IPS-18c (cell line): ENCODE data around the gene GNG12.

Experiments
- H3K4me3 ChIP-seq: 2 replicates; pipeline ENCODE4 v1.7.0; 2013; ENCODE audit warnings: low read depth, mild to moderate bottlenecking, low read length, moderate library complexity; ENCODE audit not compliant: insufficient read depth
- H3K9me3 ChIP-seq: one replicate; pipeline ENCODE4 v1.6.1; 2013; ENCODE audit warnings: mild to moderate bottlenecking, low read length, moderate library complexity; ENCODE audit not compliant: control insufficient read depth, insufficient read depth

GNG12 gene

GRCh38 chr1:67801903-67802302, 31.4 kb downstream of the GNG12 start:
- H3K4me3 ChIP-seq, result no peak overlapping the region
- no peaks in the 10 kb centered on the region for H3K9me3 ChIP-seq

- no peak overlapping the region for H3K4me3 ChIP-seq
- no peaks in the 10 kb centered on the region for H3K9me3 ChIP-seq
Measured at GRCh38 chr1:67795179-67795912, 37.9 kb downstream of the GNG12 start.

DNA sequence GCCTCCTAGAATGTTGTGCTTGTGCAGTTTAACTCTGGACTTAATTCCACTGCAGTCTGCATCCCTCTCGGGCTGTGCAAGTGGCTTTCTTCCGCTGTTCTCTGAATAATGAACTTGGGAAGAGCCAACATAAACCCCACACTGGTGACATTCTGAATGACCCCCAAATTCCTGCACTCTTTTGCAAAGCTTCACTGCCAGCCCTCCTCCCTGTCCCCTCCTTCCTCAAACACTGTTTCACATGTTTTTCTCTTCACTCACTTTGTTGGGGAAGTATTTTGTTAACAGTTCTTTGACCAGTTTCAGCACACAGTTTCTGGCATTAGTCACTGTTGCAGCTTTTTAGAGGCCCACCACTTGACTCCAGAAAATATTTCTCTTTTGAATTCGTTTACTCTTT, 39.7 kb downstream of the GNG12 start:
- Histone ChIP-seq H3K4me3 (no peak overlapping the region), H3K9me3 (no peaks in the 10 kb centered on the region)

DNA sequence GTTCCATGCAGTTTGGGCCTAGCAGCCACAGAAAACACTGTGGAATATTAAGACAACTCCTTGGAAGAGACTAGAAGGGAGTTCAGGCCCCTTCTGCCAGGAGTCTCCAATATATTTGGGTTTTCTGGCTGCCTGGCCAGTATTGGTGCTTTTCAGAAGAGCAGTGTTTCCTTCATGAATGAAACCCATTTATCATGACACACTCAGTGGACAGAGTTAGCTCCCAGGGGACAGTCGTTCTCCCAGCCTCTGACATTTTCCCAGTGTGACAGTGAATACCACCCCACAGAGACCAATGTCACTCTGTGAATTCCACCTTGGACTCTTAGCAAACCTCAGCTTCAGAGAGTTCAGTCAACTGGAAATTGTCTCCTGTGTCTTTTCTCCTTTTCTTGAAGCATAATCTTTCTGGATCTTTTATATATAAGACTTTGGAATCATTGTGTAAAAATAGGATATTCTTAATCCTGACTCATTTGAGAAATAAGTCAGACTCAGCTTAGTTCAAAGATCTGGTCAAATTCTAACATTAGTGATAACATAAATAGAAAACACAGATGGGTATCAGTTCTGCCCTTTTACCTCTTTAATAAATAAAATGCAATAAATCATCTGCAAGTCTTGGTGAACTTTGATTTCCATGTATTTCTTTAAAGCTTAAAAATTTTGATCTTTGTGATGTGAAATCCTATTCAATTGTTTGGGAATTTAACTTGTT, 40.4 kb downstream of the GNG12 start:
- H3K9me3 ChIP-seq, result no peaks in the 10 kb centered on the region
- H3K4me3 ChIP-seq, result no peak overlapping the region

GRCh38 chr1:67792103-67792502, 41.2 kb downstream of the GNG12 start:
- no peak overlapping the region for H3K4me3 ChIP-seq
- H3K9me3 ChIP-seq, result no peaks in the 10 kb centered on the region

DNA sequence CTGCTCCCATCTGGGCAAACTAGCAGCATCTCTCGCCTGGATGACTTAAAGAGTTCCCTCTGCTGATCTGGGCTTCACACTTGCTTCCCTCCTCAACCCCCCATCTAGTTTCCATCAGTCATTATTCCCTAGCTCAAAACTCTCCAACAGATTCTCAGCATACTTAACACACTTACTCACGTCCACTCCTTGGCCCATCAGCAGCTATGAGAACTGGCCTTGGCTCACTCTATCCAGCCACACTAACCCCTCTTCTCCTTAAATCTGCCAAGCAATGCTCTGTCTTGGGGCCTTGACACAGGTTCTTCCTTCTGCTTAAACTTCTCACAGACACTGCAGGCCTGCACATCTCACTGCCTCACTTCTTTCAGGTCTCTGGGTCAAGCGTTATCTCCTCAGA, 41.6 kb downstream of the GNG12 start:
- no peaks in the 10 kb centered on the region for H3K9me3 ChIP-seq
- H3K4me3 ChIP-seq, result no peak overlapping the region

GRCh38 chr1:67791261-67791660, 42.0 kb downstream of the GNG12 start:
- H3K4me3 ChIP-seq, result no peak overlapping the region
- H3K9me3 ChIP-seq, result no peaks in the 10 kb centered on the region

GRCh38 chr1:67790201-67790692, 43.0 kb downstream of the GNG12 start:
- no peak overlapping the region for H3K4me3 ChIP-seq

GRCh38 chr1:67789551-67789950, 43.7 kb downstream of the GNG12 start:
- H3K9me3 ChIP-seq, result no peaks in the 10 kb centered on the region
- H3K4me3 ChIP-seq, result no peak overlapping the region

More at GRCh38 chr1:67790201-67790692, 43.0 kb downstream of the GNG12 start:
- no peaks in the 10 kb centered on the region for H3K9me3 ChIP-seq

DNA sequence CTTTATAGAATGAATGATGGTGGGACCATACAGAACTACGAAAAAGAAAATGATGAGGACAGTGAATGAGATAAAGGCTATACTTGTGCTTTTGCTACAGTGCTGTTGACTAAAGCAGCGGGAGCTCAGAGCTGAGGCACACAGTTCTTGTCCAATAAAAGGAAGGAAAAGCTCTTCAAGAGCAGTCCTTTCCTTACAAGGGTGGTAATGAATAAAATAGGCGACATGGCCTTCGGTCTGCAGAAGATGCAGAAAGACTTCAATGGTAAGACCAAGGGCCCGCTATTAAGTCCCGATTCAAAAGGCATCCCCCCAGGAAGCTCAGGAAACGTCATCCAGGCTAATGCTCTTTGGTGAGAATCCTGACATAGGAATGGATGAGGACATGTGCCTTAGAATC, 44.4 kb downstream of the GNG12 start:
- Histone ChIP-seq H3K9me3 (no peaks in the 10 kb centered on the region), H3K4me3 (no peak overlapping the region)

GRCh38 chr1:67788238-67788790, 45.0 kb downstream of the GNG12 start:
- no peaks in the 10 kb centered on the region for H3K9me3 ChIP-seq
- no peak overlapping the region for H3K4me3 ChIP-seq

DNA sequence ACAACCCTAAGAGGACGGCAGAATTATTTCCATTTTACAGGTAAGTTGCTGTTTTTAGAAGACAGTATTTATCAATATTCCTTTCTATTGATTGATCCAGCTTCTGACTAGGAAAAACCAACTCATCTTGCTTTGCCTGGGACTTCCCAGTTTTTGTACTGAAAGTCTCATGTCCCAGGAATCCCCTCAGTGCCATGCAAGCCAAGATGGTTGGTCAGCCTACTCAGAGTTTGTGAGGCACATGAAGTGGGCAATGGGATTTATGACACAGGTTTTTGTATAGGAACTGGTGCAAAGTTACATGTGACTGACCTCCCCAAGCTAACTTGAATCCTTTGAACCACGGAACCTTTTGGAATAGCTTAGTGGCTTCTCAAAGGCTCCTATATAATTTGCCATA, 45.5 kb downstream of the GNG12 start:
- H3K9me3 ChIP-seq, result no peaks in the 10 kb centered on the region
- H3K4me3 ChIP-seq, result no peak overlapping the region

DNA sequence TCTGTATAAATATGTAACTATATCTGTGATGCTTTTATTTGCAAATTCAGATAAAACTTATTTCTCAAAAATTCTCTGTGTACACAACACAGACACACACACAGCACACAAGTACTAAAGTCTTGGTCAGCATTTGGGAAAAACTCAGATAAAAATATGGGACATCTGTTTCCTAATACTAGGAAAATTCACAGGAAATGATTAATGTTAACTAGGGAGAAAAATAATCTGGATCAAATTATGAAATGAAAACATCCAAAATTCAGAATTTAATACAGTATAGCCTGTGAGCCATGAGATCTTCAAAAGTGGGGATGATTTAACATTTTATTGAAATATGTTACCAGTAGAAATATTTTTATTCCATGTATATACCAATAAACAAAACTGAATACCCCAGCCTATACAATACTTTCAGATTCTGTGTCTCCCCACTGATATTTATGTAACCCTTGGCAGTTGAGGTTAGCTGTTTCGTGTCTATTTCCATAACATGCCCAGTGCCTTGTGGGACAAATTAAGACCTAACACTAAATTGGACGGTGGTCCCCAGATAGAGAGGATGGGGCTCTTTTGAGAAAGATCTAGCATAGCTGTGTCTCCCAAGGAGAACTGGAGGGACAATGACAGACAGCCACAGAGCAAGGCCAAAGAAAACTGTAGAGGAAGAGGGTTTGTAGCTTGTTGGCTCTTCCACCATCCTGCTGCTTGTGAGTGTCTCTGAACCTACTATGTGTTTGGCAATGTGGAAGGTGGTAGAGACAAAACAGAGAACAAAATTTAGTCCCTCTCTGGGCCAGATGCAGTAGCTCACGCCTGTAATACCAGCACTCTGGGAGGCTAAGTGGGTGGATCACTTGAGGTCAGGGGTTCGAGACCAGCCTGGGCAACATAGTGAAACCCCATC, 47.2 kb downstream of the GNG12 start:
- no peak overlapping the region for H3K4me3 ChIP-seq
- H3K9me3 ChIP-seq, result no peaks in the 10 kb centered on the region

DNA sequence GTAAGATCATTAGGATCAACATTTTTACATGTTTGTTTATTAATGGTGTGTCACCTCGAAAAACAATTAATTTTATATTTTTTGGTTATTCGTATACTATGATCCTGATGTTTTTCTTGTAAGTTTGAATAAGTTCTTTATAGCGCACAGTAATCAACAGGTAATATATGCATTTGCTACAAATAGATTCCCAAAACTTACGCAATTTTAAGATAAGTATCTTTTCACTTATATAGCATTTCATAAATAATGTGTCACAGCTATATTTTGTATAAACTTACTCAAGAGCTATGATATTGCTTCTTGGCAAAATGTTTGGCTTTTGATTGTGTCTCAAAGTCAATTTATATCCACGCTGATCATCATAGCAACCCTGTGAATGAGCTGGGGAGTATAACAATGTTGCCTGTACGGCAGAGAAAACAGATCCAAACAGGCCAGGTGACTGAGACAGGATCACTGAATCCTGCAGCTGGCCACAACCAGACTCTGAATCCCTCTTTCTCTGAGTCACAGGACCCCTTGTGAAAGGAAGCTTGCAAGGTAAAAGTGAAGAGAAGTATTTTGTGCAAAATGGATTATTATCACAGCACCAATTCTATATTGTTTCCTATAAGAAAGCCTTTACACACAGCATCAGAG, 48.6 kb downstream of the GNG12 start:
- H3K9me3 ChIP-seq, result no peaks in the 10 kb centered on the region

DNA sequence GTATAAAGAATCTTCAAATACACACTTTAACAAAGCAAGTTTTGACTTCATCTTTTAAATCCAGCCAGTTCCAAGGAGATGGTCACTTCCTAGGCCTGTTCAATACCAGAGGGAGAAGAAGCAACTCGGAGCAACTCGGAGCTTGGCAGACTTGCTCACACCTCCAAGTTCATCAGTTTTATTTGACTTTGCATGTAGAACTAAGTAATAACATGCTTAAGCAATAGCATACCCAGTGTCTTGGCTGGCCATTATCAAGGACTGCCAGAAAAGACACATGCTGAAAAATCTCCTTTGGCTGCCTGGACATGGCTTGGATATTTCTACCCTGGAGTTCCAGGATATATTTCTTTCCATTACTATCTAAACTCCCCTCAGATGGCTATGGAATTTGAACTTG, 52.6 kb downstream of the GNG12 start:
- Histone ChIP-seq H3K9me3 (no peaks in the 10 kb centered on the region), H3K4me3 (no peak overlapping the region)

More for the DNA sequence above, 48.6 kb downstream of the GNG12 start:
- no peak overlapping the region for H3K4me3 ChIP-seq

DNA sequence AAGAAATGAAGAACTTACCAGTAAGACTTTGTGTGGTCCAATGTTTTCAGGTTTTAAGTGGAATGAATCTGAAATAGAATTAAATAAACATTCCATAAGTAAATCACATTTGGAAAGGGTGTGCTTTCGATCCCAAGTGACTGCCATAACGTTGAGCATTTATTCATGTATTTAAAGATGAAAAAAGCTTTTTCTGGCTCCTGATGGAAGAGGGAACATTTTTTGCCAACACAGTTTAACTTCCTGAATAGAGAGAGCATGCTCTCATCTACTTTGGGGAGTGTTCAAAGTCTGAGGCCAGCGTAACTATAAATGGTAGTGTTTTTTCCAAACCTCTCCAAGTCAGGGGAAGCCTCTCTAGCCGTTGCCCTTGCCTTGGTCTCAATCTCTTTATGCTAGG, 55.8 kb downstream of the GNG12 start:
- Histone ChIP-seq H3K4me3 (no peak overlapping the region), H3K9me3 (no peaks in the 10 kb centered on the region)

GRCh38 chr1:67777016-67777415, 56.3 kb downstream of the GNG12 start:
- H3K9me3 ChIP-seq, result no peaks in the 10 kb centered on the region

More at GRCh38 chr1:67777016-67777415, 56.3 kb downstream of the GNG12 start:
- H3K4me3 ChIP-seq, result no peak overlapping the region
